Measurements from ENCODE around the gene PRR14. TPM values are rescaled to one million over a fixed set of nuclear protein-coding genes. Genes with fewer than 3 reads are reported as not detected.
A peak's percentile ranks its signal among the peaks of the same experiment; 100 is the strongest.

The PRR14 gene
- total and polyA plus RNA-seq, 4 donors, result 7.5 to 13.5 (median 8.9) TPM

- Histone ChIP-seq H3K4me3 (ENCODE audit: low read depth in 1 of 3, low read length in 3 of 3) (peak overlapping the region; percentile 60 to 82 (median 81)), H3K27me3 (ENCODE audit: control insufficient read depth in 4 of 4, insufficient read depth in 4 of 4, low read length in 3 of 4) (no peaks in the 10 kb centered on the region), H3K4me1 (ENCODE audit: control insufficient read depth in 4 of 4, insufficient read depth in 4 of 4, low read length in 3 of 4) (peaks cover 0 to 24% (median 20%) of the 10 kb centered on the region in 4 donors), H3K36me3 (ENCODE audit: control insufficient read depth in 4 of 4, insufficient read depth in 3 of 4, low read depth in 1 of 4, low read length in 3 of 4) (peaks cover 10 to 28% (median 19%) of the 10 kb centered on the region in 4 donors), H3K9me3 (ENCODE audit: control insufficient read depth in 4 of 4, low read length in 3 of 4) (no peaks in the 10 kb centered on the region), H3K27ac (ENCODE audit: low read depth in 1 of 2, low read length in 2 of 2) (peak overlapping the region; percentile 100), H3K9ac (ENCODE audit: low read depth in 1 of 2, low read length in 2 of 2) (peak overlapping the region; percentile 49 to 53)
- DNase-seq (ENCODE audit: low spot score), result no peak
- 33% methylated on average over 8 of the region's 8 CpGs for WGBS
- no peak for TF ChIP-seq FOXA2 (IDR thresholded peaks at IDR 0.05)
- TF ChIP-seq, protein P1, sequence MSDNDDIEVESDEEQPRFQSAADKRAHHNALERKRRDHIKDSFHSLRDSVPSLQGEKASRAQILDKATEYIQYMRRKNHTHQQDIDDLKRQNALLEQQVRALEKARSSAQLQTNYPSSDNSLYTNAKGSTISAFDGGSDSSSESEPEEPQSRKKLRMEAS (IDR thresholded peaks at IDR 0.05), result no peak
- no peak for TF ChIP-seq HNF4A (conservative IDR thresholded peaks at IDR 0.05)
- no peak for TF ChIP-seq RXRA (IDR thresholded peaks at IDR 0.05)
- TF ChIP-seq ATF3 (IDR thresholded peaks at IDR 0.05), result no peak
- TF ChIP-seq GABPA (IDR thresholded peaks at IDR 0.05 in 1 of 2, conservative IDR thresholded peaks at IDR 0.05 in 1 of 2), result no peak
- TF ChIP-seq, protein P2, sequence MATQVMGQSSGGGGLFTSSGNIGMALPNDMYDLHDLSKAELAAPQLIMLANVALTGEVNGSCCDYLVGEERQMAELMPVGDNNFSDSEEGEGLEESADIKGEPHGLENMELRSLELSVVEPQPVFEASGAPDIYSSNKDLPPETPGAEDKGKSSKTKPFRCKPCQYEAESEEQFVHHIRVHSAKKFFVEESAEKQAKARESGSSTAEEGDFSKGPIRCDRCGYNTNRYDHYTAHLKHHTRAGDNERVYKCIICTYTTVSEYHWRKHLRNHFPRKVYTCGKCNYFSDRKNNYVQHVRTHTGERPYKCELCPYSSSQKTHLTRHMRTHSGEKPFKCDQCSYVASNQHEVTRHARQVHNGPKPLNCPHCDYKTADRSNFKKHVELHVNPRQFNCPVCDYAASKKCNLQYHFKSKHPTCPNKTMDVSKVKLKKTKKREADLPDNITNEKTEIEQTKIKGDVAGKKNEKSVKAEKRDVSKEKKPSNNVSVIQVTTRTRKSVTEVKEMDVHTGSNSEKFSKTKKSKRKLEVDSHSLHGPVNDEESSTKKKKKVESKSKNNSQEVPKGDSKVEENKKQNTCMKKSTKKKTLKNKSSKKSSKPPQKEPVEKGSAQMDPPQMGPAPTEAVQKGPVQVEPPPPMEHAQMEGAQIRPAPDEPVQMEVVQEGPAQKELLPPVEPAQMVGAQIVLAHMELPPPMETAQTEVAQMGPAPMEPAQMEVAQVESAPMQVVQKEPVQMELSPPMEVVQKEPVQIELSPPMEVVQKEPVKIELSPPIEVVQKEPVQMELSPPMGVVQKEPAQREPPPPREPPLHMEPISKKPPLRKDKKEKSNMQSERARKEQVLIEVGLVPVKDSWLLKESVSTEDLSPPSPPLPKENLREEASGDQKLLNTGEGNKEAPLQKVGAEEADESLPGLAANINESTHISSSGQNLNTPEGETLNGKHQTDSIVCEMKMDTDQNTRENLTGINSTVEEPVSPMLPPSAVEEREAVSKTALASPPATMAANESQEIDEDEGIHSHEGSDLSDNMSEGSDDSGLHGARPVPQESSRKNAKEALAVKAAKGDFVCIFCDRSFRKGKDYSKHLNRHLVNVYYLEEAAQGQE (IDR thresholded peaks at IDR 0.05), result no peak
- no peak for TF ChIP-seq RAD21 (IDR thresholded peaks at IDR 0.05)
- TF ChIP-seq, protein P3, sequence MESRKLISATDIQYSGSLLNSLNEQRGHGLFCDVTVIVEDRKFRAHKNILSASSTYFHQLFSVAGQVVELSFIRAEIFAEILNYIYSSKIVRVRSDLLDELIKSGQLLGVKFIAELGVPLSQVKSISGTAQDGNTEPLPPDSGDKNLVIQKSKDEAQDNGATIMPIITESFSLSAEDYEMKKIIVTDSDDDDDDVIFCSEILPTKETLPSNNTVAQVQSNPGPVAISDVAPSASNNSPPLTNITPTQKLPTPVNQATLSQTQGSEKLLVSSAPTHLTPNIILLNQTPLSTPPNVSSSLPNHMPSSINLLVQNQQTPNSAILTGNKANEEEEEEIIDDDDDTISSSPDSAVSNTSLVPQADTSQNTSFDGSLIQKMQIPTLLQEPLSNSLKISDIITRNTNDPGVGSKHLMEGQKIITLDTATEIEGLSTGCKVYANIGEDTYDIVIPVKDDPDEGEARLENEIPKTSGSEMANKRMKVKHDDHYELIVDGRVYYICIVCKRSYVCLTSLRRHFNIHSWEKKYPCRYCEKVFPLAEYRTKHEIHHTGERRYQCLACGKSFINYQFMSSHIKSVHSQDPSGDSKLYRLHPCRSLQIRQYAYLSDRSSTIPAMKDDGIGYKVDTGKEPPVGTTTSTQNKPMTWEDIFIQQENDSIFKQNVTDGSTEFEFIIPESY (IDR thresholded peaks at IDR 0.05), result no peak
- no peak for TF ChIP-seq YY1 (IDR thresholded peaks at IDR 0.05)
- TF ChIP-seq NR2F2 (IDR thresholded peaks at IDR 0.05), result no peak
- no peak for TF ChIP-seq TAF1 (conservative IDR thresholded peaks at IDR 0.05)
Observed at GRCh38 chr16:30699615-30700099, 48.9 kb downstream of the PRR14 start.

DNA sequence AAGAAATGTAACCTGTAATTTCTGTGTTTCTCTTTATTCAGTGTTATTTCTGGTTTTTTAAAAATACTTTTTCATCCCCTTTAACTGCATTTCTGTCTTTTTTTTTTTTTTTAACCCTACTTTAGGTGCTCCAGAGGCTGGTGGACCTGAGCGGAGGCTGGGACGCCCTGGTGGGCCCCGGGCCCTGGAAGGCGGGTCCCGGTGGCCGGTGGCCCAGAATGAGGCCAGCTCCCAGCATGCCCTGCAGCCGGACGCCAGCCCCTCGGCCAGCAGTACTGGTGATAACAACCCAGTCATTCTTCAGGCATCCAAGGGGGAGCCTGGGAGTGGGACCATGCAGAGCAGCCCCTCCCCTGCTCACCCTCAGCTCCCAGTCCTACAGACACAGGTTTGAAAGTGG lies 49.7 kb downstream of the PRR14 start:
- no peak for DNase-seq (ENCODE audit: low spot score)
- Histone ChIP-seq H3K27me3 (ENCODE audit: control insufficient read depth in 4 of 4, insufficient read depth in 4 of 4, low read length in 3 of 4) (no peaks in the 10 kb centered on the region), H3K9ac (ENCODE audit: low read depth in 1 of 2, low read length in 2 of 2) (no peak overlapping the region), H3K4me3 (ENCODE audit: low read depth in 1 of 3, low read length in 3 of 3) (no peak overlapping the region), H3K27ac (ENCODE audit: low read depth in 1 of 2, low read length in 2 of 2) (no peak overlapping the region), H3K4me1 (ENCODE audit: control insufficient read depth in 4 of 4, insufficient read depth in 4 of 4, low read length in 3 of 4) (peaks cover 0 to 24% (median 20%) of the 10 kb centered on the region in 4 donors), H3K9me3 (ENCODE audit: control insufficient read depth in 4 of 4, low read length in 3 of 4) (no peaks in the 10 kb centered on the region), H3K36me3 (ENCODE audit: control insufficient read depth in 4 of 4, insufficient read depth in 3 of 4, low read depth in 1 of 4, low read length in 3 of 4) (peaks cover 15 to 33% (median 23%) of the 10 kb centered on the region in 4 donors)
- no peak for TF ChIP-seq HNF4G (IDR thresholded peaks at IDR 0.05)
- TF ChIP-seq JUND (IDR thresholded peaks at IDR 0.05), result no peak
- TF ChIP-seq YY1 (IDR thresholded peaks at IDR 0.05), result no peak
- TF ChIP-seq RAD21 (IDR thresholded peaks at IDR 0.05), result no peak
- WGBS, result 63% methylated on average over 9 of the region's 9 CpGs
